C4-2B (cell line): ENCODE data around the gene GDF7.

ENCODE experiments used
- ZFX ChIP-seq: fragments of 450-650 bp; IDR thresholded peaks from 2 replicates; pipeline ENCODE4 v1.6.1; 2017
- TF ChIP-seq, protein P1 (sequence below): fragments of 450-650 bp; conservative IDR thresholded peaks from 2 replicates; pipeline ENCODE4 v1.5.1; 2017; ENCODE audit warnings: mild to moderate bottlenecking

DNA sequence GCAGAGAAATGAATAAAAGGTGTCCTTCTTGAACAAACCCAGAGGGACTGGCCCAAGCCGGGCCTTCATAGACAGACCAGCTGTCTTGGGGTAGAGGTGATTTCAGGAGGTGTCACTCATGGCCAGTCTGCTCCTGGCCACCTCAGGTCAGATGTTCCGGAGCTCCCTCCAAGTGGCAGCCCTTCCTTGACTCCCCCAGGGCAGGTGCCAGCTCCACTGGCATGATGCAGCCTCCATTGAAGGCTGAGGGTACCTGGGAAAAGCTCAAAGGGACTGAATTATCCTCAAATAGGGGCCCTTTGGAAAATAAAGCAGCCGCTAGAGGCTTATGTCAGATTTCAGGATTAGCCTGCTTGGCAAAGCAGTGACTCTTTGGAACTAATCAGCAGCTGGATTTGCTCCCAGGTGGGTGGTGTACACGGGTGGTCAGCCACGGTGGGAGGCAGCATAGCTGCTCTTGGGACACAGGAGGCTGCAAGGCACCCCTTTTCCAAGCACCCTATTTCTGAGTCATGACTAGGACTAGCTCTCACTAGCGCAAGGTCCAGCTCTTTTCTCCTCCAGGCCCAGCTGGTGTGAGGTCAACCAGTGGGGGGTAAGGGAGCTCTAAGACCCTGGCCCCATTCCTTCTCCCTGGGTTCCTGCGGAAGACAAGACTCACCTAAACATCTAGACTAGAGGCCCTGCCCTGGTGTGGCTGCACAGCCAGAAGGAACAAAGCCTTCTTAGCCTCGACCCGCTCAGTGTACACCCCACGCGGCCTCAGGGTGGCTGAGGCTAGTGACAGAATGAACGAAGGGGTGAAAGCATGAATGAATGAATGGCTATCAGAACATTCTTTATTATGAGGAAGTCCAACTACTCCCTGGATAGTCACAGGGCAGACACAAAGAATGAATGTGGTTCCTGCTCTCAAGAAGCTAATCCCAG, 45.3 kb upstream of the GDF7 start:
- TF ChIP-seq, protein P1, sequence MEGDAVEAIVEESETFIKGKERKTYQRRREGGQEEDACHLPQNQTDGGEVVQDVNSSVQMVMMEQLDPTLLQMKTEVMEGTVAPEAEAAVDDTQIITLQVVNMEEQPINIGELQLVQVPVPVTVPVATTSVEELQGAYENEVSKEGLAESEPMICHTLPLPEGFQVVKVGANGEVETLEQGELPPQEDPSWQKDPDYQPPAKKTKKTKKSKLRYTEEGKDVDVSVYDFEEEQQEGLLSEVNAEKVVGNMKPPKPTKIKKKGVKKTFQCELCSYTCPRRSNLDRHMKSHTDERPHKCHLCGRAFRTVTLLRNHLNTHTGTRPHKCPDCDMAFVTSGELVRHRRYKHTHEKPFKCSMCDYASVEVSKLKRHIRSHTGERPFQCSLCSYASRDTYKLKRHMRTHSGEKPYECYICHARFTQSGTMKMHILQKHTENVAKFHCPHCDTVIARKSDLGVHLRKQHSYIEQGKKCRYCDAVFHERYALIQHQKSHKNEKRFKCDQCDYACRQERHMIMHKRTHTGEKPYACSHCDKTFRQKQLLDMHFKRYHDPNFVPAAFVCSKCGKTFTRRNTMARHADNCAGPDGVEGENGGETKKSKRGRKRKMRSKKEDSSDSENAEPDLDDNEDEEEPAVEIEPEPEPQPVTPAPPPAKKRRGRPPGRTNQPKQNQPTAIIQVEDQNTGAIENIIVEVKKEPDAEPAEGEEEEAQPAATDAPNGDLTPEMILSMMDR = no peak
- TF ChIP-seq ZFX = no peak
